ENCODE measurements around the gene FHDC1.
"Not testable (repeated sequence)": the region's sequence is repeated elsewhere in the genome, so short reads cannot be mapped to it uniquely, and the experiment has no call there.

FHDC1 gene, protein sequence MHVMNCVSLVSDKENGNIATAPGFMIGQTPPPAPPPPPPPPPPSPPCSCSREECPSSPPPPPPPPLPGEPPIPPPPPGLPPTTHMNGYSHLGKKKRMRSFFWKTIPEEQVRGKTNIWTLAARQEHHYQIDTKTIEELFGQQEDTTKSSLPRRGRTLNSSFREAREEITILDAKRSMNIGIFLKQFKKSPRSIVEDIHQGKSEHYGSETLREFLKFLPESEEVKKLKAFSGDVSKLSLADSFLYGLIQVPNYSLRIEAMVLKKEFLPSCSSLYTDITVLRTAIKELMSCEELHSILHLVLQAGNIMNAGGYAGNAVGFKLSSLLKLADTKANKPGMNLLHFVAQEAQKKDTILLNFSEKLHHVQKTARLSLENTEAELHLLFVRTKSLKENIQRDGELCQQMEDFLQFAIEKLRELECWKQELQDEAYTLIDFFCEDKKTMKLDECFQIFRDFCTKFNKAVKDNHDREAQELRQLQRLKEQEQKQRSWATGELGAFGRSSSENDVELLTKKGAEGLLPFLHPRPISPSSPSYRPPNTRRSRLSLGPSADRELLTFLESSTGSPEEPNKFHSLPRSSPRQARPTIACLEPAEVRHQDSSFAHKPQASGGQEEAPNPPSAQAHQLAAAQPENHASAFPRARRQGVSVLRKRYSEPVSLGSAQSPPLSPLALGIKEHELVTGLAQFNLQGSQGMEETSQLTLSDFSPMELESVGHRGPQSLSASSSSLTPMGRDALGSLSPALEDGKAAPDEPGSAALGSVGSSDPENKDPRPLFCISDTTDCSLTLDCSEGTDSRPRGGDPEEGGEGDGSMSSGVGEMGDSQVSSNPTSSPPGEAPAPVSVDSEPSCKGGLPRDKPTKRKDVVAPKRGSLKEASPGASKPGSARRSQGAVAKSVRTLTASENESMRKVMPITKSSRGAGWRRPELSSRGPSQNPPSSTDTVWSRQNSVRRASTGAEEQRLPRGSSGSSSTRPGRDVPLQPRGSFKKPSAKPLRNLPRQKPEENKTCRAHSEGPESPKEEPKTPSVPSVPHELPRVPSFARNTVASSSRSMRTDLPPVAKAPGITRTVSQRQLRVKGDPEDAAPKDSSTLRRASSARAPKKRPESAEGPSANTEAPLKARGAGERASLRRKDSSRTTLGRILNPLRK

DNA sequence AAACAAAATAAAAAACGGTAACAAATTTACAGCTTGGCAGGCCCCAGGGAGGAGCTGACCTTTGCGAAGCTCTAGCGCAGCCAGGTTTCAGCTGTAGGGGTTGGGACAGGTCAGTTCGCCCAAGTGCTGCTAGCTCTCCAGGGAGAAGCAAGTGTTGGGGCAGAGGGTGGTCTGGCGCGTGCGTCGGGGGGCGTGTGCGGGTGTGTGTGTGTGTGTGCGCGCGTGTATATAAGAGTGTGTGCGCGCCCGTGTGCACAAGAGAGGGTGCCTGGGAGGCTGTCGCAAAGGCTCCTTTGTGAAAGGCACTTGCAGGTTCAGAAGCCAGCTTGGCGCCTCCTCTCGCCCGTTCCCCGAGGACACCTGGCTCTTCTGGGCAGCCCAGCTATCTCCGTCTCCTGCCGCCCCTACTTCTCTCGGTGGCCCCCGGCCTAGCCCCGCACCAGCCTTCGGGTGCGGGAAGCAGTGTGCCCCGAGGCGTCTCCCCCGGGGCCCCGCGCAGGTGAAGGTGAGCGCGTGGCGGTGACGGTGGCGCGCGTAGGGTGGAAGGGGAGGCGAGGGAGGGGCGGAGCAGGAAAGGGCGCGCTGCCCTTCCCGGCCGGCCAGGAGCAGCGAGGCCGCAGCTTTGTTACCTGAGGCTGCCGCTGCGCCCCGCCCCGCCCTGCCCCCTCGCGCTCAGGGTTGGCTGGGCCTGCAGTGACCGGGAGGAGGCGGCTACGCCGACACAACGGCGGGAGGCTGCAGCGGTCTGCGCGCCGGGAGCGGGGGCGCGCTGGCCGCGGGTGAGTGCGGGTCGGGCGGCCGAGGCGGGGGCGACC, at the start of gene FHDC1:
TSS of gene FHDC1 (plus strand) at position 693 of the 815 bp plus-strand sequence. CDS start 6,735 bp downstream, outside the sequence.
- H3K27ac ChIP-seq = peak within 1 kb of the TSS; percentile 75
- TF ChIP-seq ZFX (IDR thresholded peaks at IDR 0.05; ENCODE audit: borderline replicate concordance) = no peak
- TF ChIP-seq, protein P1, sequence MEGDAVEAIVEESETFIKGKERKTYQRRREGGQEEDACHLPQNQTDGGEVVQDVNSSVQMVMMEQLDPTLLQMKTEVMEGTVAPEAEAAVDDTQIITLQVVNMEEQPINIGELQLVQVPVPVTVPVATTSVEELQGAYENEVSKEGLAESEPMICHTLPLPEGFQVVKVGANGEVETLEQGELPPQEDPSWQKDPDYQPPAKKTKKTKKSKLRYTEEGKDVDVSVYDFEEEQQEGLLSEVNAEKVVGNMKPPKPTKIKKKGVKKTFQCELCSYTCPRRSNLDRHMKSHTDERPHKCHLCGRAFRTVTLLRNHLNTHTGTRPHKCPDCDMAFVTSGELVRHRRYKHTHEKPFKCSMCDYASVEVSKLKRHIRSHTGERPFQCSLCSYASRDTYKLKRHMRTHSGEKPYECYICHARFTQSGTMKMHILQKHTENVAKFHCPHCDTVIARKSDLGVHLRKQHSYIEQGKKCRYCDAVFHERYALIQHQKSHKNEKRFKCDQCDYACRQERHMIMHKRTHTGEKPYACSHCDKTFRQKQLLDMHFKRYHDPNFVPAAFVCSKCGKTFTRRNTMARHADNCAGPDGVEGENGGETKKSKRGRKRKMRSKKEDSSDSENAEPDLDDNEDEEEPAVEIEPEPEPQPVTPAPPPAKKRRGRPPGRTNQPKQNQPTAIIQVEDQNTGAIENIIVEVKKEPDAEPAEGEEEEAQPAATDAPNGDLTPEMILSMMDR (IDR thresholded peaks at IDR 0.05) = peak; percentile 4; the same call in 1 of the 2 replicates

DNA sequence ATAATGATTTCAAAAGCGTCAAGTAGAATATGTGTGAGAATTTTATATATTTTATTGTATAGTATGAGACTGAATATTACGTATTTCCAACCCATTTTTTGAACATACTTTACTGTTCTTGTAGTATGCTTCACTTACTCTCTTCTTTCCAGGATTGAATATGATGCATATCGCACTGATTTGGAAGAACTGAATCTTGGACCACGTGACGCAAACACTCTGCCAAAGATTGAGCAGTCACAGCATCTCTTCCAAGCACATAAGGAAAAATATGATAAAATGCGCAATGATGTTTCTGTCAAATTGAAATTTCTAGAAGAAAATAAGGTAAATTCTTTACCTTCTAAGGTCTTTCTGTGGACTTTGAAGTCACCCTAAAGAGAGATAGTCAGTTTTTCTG, 48.1 kb upstream of the FHDC1 start:
- TF ChIP-seq ZFX (IDR thresholded peaks at IDR 0.05; ENCODE audit: borderline replicate concordance) = no peak
- TF ChIP-seq, protein P1 (IDR thresholded peaks at IDR 0.05) = no peak
- H3K27ac ChIP-seq = no peak overlapping the region

DNA sequence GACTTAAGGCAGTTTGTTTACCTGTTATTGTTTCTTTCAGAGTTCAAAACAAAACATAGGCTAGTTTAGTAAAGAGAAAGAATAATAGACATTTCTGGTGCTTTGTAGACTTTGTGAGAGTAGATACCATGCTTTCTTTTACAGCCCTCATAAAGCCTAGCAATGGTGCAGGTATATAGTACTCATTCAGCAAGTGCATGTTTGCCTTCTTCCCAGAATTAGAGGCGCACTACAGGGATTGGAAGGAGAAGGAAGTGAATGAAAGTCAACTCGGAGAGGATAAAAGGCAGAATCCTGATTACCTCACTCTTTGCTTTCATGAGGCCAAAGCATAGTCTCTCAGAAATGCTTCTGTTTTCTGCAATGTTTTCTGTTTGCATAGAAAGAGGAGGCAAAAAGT, 43.1 kb upstream of the FHDC1 start:
- TF ChIP-seq, protein P1 (IDR thresholded peaks at IDR 0.05) = no peak
- no peak for TF ChIP-seq ZFX (IDR thresholded peaks at IDR 0.05; ENCODE audit: borderline replicate concordance)
- no peak overlapping the region for H3K27ac ChIP-seq

DNA sequence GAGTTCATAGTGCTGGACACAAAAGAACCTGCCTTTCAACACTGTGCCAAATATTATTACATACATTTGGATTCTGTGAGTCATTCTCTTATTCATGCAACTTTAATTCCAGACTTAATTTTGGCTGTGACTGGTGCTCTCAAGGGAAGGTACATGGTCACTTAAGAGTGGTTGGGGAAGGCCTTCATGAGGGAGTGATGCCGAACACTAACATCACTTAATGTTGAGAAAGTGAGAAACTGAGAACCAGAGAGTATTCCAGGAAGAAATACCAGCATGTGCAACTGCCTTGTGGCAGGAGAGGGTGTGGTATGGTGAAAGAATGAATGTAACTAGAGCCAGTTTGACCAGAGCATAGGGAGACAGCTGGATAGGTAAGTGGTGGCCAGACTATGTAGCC, 41.5 kb upstream of the FHDC1 start:
- TF ChIP-seq, protein P1 (IDR thresholded peaks at IDR 0.05) = no peak
- no peak for TF ChIP-seq ZFX (IDR thresholded peaks at IDR 0.05; ENCODE audit: borderline replicate concordance)
- H3K27ac ChIP-seq = no peak overlapping the region

DNA sequence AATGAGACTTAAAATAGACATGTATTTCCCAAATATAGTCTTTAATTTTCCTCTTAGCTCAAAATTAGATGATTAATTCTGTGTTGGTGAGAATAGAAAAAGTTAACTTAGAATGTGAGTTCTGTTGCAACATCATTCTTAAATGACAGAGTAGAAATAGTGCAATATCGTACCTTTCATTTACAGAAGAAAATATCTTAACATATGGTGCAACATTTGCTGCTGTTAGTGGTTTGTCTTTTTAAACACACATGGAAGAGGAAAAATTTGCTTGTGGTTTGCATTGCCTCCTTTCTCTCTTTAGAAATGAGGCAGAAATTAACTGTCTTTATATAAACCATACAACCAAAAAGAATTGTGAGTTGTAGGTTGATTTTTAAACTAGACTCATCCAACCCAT, 39.3 kb upstream of the FHDC1 start:
- no peak for TF ChIP-seq ZFX (IDR thresholded peaks at IDR 0.05; ENCODE audit: borderline replicate concordance)
- TF ChIP-seq, protein P1 (IDR thresholded peaks at IDR 0.05) = no peak
- no peak overlapping the region for H3K27ac ChIP-seq

DNA sequence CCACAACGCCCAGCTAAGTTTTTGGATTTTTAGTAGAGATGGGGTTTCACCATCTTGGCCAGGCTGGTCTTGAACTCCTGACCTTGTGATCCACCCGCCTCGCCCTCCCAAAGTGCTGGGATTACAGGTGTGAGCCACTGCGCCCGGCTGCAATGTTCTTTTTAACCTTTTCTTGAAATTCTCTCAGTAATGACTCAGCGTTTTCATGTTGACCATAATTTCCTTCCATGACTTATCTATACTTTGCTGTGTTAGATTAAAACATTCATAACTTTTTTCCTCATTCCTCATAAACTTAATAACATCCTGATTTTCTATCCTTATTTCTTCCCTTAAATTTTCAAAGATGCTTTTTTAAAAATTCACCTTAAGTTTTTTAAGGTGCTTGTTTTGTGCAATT, 38.0 kb upstream of the FHDC1 start:
- H3K27ac ChIP-seq = not testable (repeated sequence)

DNA sequence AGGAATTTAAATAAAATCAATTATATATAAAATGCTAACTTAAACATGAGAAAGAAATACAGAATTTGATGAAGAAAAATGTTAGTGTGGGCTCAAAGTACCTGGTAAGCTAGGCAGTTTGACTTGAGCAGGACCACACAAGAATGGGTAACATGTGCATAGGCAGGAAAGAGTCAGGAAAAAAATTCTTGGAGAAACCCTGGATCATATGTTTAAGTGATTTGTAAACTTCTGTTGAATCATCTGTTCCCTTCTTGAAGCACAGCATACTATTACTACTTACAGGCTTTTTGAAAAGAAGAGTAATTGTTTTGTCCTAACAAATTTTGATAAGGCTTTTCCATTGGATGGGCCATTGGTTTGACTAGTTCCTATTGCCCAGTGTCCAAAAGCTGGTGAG, 37.5 kb upstream of the FHDC1 start:
- no peak for TF ChIP-seq ZFX (IDR thresholded peaks at IDR 0.05; ENCODE audit: borderline replicate concordance)
- TF ChIP-seq, protein P1 (IDR thresholded peaks at IDR 0.05) = no peak
- no peak overlapping the region for H3K27ac ChIP-seq
